Jurkat, Clone E6-1 (cell line): Measurements from ENCODE around the gene STK32A. TPM values are rescaled to one million over a fixed set of nuclear protein-coding genes. Genes with fewer than 3 reads are reported as not detected.
"Not testable (repeated sequence)": the region's sequence is repeated elsewhere in the genome, so short reads cannot be mapped to it uniquely, and the experiment has no call there.

Experiments used
- DNase-seq: peaks from one replicate; pipeline ENCODE4 v3.0.0-alpha.2; 2011; ENCODE audit warnings: low read depth, low spot score
- H3K4me3 ChIP-seq: 2 replicates; pipeline ENCODE4 v1.5.1; 2011; ENCODE audit warnings: mild to moderate bottlenecking, low read length, control low read depth, moderate library complexity
- polyA plus RNA-seq: library from polyadenylated mRNA; unstranded; fragments of >200 nt; gene quantifications from one replicate; pipeline ENCODE4 v1.2.1, GENCODE V29; 2012; ENCODE audit warnings: missing spikeins; ENCODE audit not compliant: insufficient read length, insufficient read depth

Gene STK32A
- polyA plus RNA-seq: not detected

GRCh38 chr5:147234825-147235635 lies at the start of gene STK32A:
Gene STK32A, plus strand, starts transcription at chr5:147235026. Its CDS starts 4,609 bp downstream, at chr5:147239635.
- H3K4me3 ChIP-seq: no peak within 1 kb of the TSS
- no peak for DNase-seq

GRCh38 chr5:147187099-147187540 lies 47.7 kb upstream of the STK32A start:
- DNase-seq: no peak
- H3K4me3 ChIP-seq: no peak overlapping the region

GRCh38 chr5:147188200-147189108 lies 46.4 kb upstream of the STK32A start:
- peak; percentile 51 for DNase-seq
- H3K4me3 ChIP-seq: no peak overlapping the region

- no peak overlapping the region for H3K4me3 ChIP-seq
- no peak for DNase-seq
Observed at GRCh38 chr5:147189109-147189424, 45.8 kb upstream of the STK32A start.

- no peak for DNase-seq
- no peak overlapping the region for H3K4me3 ChIP-seq
Observed at GRCh38 chr5:147190331-147190730, 44.5 kb upstream of the STK32A start.

GRCh38 chr5:147193123-147193522 lies 41.7 kb upstream of the STK32A start:
- DNase-seq: no peak
- no peak overlapping the region for H3K4me3 ChIP-seq

GRCh38 chr5:147200004-147200403 lies 34.8 kb upstream of the STK32A start:
- H3K4me3 ChIP-seq: no peak overlapping the region
- no peak for DNase-seq

- H3K4me3 ChIP-seq: no peak overlapping the region
- no peak for DNase-seq
Observed at GRCh38 chr5:147203213-147203612, 31.6 kb upstream of the STK32A start.

GRCh38 chr5:147204576-147204975 lies 30.2 kb upstream of the STK32A start:
- DNase-seq: no peak
- H3K4me3 ChIP-seq: no peak overlapping the region

GRCh38 chr5:147208134-147208533 lies 26.7 kb upstream of the STK32A start:
- DNase-seq: no peak
- no peak overlapping the region for H3K4me3 ChIP-seq

GRCh38 chr5:147216552-147217154 lies 18.2 kb upstream of the STK32A start:
- peak; percentile 6 for DNase-seq
- no peak overlapping the region for H3K4me3 ChIP-seq

- DNase-seq: no peak
- H3K4me3 ChIP-seq: no peak overlapping the region
Observed at GRCh38 chr5:147223343-147223742, 11.5 kb upstream of the STK32A start.

- no peak overlapping the region for H3K4me3 ChIP-seq
- no peak for DNase-seq
Observed at GRCh38 chr5:147223948-147224791, 10.7 kb upstream of the STK32A start.

- no peak overlapping the region for H3K4me3 ChIP-seq
- no peak for DNase-seq
Observed at GRCh38 chr5:147225938-147226337, 8.9 kb upstream of the STK32A start.

GRCh38 chr5:147226512-147226911 lies 8.3 kb upstream of the STK32A start:
- no peak overlapping the region for H3K4me3 ChIP-seq
- no peak for DNase-seq

- H3K4me3 ChIP-seq: no peak overlapping the region
- no peak for DNase-seq
Observed at GRCh38 chr5:147234239-147234824, 494 bp upstream of the STK32A start.

- no peak for DNase-seq
- H3K4me3 ChIP-seq: no peak overlapping the region
Observed at GRCh38 chr5:147240266-147240985, 5.6 kb downstream of the STK32A start.

GRCh38 chr5:147243238-147243637 lies 8.4 kb downstream of the STK32A start:
- not testable (repeated sequence) for H3K4me3 ChIP-seq, DNase-seq
